Stimulated activated CD4-positive, alpha-beta T cell treated with anti-CD3 and anti-CD28 coated beads, Interleukin-12 subunit alpha, Interleukin-12 subunit beta, amount 100 ng/mL, for 24 hours (primary cell): Measurements from ENCODE around the gene WFIKKN1.

Experiments
- DNase-seq, 2 experiments: peaks; one replicate each; pipeline ENCODE4 v3.0.0-alpha.2; 2020; ENCODE audit warnings: low read depth in 2 of 2

WFIKKN1 gene

GRCh38 chr16:657487-657886 is 26.7 kb downstream of the WFIKKN1 start:
- DNase-seq, result no peak

GRCh38 chr16:658679-659571 is 28.1 kb downstream of the WFIKKN1 start:
- DNase-seq, result no peak

GRCh38 chr16:659618-660017 is 28.8 kb downstream of the WFIKKN1 start:
- DNase-seq, result no peak

GRCh38 chr16:660132-660458 is 29.3 kb downstream of the WFIKKN1 start:
- no peak for DNase-seq

- peak in 1 of 2 experiments; percentile 57 for DNase-seq
These were observed 29.8 kb downstream of the WFIKKN1 start for GRCh38 chr16:660459-661183.

- DNase-seq, result no peak
These were observed 30.5 kb downstream of the WFIKKN1 start for GRCh38 chr16:661184-661821.

GRCh38 chr16:662095-662494 is 31.3 kb downstream of the WFIKKN1 start:
- no peak for DNase-seq

DNA sequence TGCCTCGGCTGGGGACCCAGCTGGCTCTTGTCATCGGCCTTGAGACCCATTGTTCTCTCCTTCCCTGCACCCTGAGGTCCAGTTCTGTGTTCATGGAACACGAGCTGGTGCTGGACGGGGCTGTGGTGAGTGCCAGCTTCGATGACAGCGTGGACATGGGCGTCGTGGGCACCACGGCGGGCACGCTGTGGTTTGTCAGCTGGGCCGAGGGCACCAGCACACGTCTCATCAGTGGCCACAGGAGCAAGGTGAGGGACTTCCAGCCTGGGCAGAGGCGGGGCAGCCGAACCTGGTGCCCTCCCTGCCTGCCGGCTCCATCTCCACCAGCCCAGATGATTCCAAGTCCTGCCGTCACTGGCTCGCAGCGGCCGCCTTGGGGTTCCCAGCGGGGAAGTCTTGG is 31.8 kb downstream of the WFIKKN1 start:
- DNase-seq, result no peak

DNA sequence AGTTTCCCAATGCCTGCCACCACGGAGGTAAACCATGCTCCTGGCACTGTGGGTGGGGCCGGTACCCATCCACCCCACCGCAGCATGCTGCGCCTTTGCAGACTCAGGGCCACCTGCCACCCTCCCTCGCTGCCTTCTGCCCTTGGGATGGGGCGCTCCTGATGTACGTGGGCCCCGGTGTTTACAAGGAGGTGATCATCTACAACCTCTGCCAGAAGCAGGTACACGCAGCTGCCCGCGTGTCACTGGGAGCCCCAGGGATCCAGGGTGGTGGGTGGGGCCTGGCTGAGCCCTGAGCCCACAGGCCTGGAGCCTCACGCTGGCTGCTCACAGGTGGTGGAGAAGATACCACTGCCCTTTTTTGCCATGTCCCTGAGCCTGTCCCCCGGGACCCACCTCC is 35.8 kb downstream of the WFIKKN1 start:
- DNase-seq, result no peak

- no peak for DNase-seq
These were observed 36.5 kb downstream of the WFIKKN1 start for GRCh38 chr16:667113-667779.

DNA sequence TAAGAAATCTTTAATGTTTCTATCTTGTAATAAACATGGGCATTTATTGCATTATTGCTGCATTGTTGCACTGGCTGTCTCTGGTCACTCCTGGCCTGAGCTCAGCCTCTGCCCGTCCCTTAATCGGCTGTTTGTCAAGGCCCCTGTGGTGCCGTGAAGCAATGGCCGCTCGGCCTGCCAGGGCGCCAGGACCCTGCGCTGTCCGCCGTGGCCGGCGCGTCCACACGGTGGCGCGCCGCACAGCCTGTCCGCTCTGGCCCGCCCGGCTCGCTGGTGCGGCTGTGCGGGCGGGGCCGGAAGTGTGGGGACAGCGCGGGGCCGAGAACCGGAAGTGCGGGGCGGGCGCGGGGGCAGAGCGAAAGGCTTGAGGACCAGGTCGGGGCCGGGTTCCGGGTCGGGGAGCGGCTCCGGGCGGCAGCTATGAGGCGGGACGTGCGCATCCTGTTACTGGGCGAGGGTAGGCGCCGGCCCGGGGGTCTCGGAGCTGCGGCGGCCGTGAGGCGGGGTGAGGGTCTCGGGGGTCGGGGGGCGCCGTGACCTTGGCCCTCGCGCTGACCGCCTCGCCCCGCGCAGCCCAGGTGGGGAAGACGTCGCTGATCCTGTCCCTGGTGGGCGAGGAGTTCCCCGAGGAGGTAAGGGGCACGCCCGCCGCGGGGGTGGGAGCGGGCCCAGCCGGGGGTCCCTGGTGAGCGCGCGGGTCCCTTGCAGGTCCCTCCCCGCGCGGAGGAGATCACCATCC is 37.2 kb downstream of the WFIKKN1 start, which contains the start of gene RHOT2:
Gene RHOT2, plus strand, starts transcription at position 353 of the 739 bp plus-strand sequence. Its CDS starts 68 bp downstream, at position 421.
- DNase-seq, result peak; percentile 83 to 91

DNA sequence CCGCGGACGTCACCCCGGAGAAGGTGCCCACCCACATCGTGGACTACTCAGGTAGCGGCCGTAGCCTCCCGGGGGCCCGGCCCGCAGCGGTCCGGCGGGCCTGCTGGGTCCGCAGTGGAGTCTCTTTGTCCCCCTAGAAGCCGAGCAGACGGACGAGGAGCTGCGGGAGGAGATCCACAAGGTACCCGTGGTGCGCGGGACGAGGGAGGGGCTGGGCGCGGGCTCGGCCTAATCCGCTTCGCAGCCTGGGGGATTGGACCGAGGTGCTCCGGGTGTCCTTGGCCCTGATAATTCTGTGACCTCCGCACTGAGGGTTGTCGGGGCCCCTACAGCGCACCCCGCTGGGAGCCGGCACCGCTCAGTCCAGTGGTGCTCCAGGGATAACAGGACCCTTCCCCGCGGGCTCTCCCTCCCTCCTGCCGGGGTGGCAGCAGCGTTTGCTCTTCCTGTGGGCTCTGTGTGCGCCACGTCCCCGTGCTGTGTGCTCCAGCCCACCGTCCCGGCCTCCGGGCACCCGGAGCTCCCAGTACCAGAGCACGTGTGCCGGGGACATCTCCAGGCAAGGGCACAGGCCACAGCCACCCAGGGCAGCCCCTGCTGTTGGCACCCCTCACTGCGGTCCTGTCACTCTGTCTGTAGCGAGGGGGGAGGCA is 37.9 kb downstream of the WFIKKN1 start:
- DNase-seq, result no peak

GRCh38 chr16:669666-670065 is 38.9 kb downstream of the WFIKKN1 start:
- DNase-seq, result no peak

GRCh38 chr16:670485-671352 is 39.9 kb downstream of the WFIKKN1 start:
- no peak for DNase-seq

- no peak for DNase-seq
These were observed 40.8 kb downstream of the WFIKKN1 start for GRCh38 chr16:671353-672131.

DNA sequence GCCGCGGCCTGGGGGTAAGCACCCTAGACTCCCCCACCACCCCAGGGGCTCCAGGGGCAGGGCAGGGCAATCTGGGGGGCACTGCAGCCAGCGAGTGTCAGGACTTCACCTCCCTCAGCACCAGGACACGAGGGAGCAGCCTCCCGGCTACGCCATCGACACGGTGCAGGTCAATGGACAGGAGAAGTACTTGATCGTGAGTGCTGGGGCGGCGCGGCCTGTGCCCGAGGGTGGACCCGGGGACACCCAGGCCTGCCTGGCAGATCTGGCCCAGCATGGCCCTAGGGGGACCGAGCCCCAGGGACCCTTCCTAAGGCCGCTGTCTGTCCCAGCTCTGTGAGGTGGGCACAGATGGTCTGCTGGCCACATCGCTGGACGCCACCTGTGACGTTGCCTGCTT is 41.6 kb downstream of the WFIKKN1 start:
- no peak for DNase-seq

- DNase-seq, result no peak
These were observed 42.1 kb downstream of the WFIKKN1 start for GRCh38 chr16:672851-673250.

GRCh38 chr16:673399-673991 is 42.7 kb downstream of the WFIKKN1 start:
- no peak for DNase-seq
